NCI-H1694 (cell line): ENCODE measurements around the gene GOLPH3.
"Not testable (repeated sequence)": the region's sequence is repeated elsewhere in the genome, so short reads cannot be mapped to it uniquely, and the experiment has no call there.

Source experiments
- DNase-seq: peaks from one replicate; lab custom pipeline; 2025; lab: John Stamatoyannopoulos, UW

The GOLPH3 gene

GRCh38 chr5:32174011-32174870 is at the start of gene GOLPH3:
TSS of gene GOLPH3 (minus strand) at chr5:32174319. CDS start at chr5:32174034, 285 bp downstream.
- DNase-seq: peak; percentile 79

- no peak for DNase-seq
Observed at GRCh38 chr5:32222723-32223470, 48.8 kb upstream of the GOLPH3 start.

GRCh38 chr5:32217886-32218396 is 43.8 kb upstream of the GOLPH3 start:
- no peak for DNase-seq

GRCh38 chr5:32214344-32214743 is 40.2 kb upstream of the GOLPH3 start:
- DNase-seq: not testable (repeated sequence)

- DNase-seq: no peak
Observed at GRCh38 chr5:32210151-32210550, 36.0 kb upstream of the GOLPH3 start.

GRCh38 chr5:32208837-32209236 is 34.7 kb upstream of the GOLPH3 start:
- DNase-seq: not testable (repeated sequence)

- DNase-seq: no peak
Observed at GRCh38 chr5:32207355-32207634, 33.2 kb upstream of the GOLPH3 start.

GRCh38 chr5:32206509-32207354 is 32.6 kb upstream of the GOLPH3 start:
- no peak for DNase-seq

- DNase-seq: no peak
Observed at GRCh38 chr5:32206053-32206452, 31.9 kb upstream of the GOLPH3 start.

GRCh38 chr5:32202394-32202793 is 28.3 kb upstream of the GOLPH3 start:
- DNase-seq: no peak

GRCh38 chr5:32201122-32201753 is 27.1 kb upstream of the GOLPH3 start:
- DNase-seq: no peak

GRCh38 chr5:32197032-32197431 is 22.9 kb upstream of the GOLPH3 start:
- DNase-seq: no peak

GRCh38 chr5:32195265-32195664 is 21.1 kb upstream of the GOLPH3 start:
- no peak for DNase-seq

- DNase-seq: peak; percentile 87
Observed at GRCh38 chr5:32193591-32193990, 19.5 kb upstream of the GOLPH3 start.

GRCh38 chr5:32190095-32190494 is 16.0 kb upstream of the GOLPH3 start:
- no peak for DNase-seq

- no peak for DNase-seq
Observed at GRCh38 chr5:32187675-32188074, 13.6 kb upstream of the GOLPH3 start.

- DNase-seq: no peak
Observed at GRCh38 chr5:32182463-32183063, 8.4 kb upstream of the GOLPH3 start.

GRCh38 chr5:32173267-32174010 is 680 bp downstream of the GOLPH3 start:
- DNase-seq: peak; percentile 64

- no peak for DNase-seq
Observed at GRCh38 chr5:32172923-32173266, 1.2 kb downstream of the GOLPH3 start.

- peak; percentile 22 for DNase-seq
Observed at GRCh38 chr5:32172186-32172911, 1.8 kb downstream of the GOLPH3 start.
